GM12864 (cell line): ENCODE results near the gene SSR2.
A peak's percentile ranks its signal among the peaks of the same experiment; 100 is the strongest.
"Not testable (repeated sequence)": the region's sequence is repeated elsewhere in the genome, so short reads cannot be mapped to it uniquely, and the experiment has no call there.

Source experiments
- DNase-seq: peaks from one replicate; pipeline ENCODE4 v3.0.0-alpha.2; 2011; ENCODE audit warnings: low read depth
- H3K4me3 ChIP-seq: 2 replicates; pipeline ENCODE4 v1.5.1; 2011; ENCODE audit warnings: mild to moderate bottlenecking, low read depth, low read length, control low read depth
- TF ChIP-seq, protein P1 (sequence below): IDR thresholded peaks from 2 replicates; pipeline ENCODE4 v1.5.1; 2011; ENCODE audit warnings: low read depth, mild to moderate bottlenecking, moderate library complexity, low read length, control low read depth, inconsistent platforms; ENCODE audit errors: missing control alignments

Gene SSR2

DNA sequence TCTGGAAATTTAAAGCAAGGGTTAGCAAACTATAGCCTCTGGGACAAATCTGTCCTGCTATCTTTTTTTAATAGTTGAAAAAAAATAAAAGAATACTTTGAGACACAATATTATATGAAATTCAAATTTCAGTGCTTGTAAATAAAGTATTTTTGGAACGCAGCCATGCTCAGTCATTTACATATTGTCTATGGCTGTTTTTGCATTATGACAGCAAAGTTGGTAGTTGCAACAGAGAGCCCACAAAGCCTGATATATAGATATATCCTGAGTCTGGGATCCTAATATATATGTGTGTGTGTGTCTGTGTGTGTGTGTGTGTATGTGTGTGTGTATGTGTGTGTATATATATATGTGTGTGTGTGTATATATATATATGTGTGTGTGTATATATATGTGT lies 20.8 kb downstream of the SSR2 start:
- no peak for DNase-seq
- no peak overlapping the region for H3K4me3 ChIP-seq
- TF ChIP-seq, protein P1, sequence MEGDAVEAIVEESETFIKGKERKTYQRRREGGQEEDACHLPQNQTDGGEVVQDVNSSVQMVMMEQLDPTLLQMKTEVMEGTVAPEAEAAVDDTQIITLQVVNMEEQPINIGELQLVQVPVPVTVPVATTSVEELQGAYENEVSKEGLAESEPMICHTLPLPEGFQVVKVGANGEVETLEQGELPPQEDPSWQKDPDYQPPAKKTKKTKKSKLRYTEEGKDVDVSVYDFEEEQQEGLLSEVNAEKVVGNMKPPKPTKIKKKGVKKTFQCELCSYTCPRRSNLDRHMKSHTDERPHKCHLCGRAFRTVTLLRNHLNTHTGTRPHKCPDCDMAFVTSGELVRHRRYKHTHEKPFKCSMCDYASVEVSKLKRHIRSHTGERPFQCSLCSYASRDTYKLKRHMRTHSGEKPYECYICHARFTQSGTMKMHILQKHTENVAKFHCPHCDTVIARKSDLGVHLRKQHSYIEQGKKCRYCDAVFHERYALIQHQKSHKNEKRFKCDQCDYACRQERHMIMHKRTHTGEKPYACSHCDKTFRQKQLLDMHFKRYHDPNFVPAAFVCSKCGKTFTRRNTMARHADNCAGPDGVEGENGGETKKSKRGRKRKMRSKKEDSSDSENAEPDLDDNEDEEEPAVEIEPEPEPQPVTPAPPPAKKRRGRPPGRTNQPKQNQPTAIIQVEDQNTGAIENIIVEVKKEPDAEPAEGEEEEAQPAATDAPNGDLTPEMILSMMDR, result no peak

DNA sequence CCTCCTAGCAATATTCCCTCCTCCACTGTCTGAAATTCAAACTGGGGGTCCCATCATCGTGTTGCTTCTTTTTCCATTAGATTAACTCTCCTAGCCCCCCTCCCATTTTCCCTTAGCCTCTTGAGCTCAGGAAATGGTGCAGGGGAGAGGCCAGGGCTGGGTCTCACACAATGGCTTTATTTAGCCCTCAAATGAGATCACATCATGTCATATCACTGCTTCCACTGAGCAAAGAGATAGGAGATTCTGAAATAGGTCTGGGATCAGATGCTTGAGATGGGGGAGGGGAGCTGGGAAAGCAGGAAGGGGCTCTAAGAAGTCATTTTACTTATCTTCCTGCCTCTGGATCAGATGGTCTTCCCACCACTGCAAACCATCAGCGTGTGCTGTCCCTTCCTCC lies 24.6 kb downstream of the SSR2 start:
- H3K4me3 ChIP-seq, result no peak overlapping the region
- no peak for DNase-seq
- TF ChIP-seq, protein P1, result no peak

DNA sequence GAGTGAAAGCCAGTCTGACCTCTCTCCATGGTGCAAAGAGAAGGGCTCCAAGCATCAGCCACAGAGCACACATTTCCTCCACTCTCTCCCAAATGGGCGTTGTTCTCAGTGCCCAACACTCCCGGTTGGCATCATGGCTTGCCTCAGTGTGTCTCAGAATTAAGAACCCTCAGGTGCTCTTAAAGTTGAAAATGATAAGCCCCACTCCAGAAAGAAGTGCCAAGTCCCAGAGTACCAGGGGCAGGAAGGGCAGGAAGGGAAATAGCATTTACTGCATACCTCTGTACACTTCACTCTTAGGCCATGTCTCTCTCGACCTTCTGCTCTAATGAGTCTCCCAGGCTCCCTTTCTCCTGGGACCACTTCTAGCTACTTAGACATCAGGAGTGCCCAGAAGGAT lies 27.2 kb downstream of the SSR2 start:
- H3K4me3 ChIP-seq, result no peak overlapping the region
- TF ChIP-seq, protein P1, result no peak
- DNase-seq, result no peak

- DNase-seq, result no peak
- H3K4me3 ChIP-seq, result no peak overlapping the region
- TF ChIP-seq, protein P1, result no peak
Observed at GRCh38 chr1:155990005-155990739, 30.6 kb downstream of the SSR2 start.

DNA sequence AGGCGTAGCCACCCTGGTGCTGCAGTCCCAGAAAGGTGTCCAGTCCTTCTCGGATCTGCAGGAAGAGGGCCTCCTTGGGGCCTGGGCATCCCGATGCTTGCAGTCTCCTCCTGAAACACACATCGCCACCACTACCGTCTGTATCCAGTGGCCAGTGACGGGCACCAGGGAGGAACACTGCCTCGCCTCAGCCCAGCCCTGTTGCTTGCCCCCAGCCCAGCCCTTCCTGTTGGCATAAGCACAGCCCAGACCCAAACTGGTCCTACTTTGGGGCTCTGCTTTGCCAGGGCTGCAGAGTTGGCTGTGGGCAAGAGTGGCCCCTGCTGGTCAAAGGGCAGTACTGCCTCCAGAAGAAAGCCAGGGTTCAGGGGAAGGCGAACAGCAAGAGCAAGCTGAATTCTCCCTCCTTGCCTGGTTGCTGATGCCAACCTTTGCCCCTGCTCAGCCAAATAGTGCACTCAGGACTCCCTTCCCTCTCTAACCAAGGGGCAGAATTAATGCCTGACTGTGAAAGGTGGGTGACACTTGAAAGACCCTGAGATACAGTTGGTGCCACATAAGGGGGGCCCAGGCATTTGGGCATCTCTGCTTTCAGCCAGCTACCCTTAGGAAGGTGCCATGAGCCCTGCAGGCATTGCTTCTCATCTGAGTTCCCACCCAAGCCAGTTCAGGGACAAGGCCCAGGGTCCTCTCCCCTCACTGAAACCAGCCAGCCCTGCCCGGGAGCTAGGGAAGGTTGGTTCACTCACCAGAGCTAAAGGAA lies 31.3 kb downstream of the SSR2 start:
- DNase-seq, result no peak
- TF ChIP-seq, protein P1, result peak; percentile 99
- H3K4me3 ChIP-seq, result no peak overlapping the region

- H3K4me3 ChIP-seq, DNase-seq: not testable (repeated sequence)
Observed at GRCh38 chr1:155984903-155985645, 35.7 kb downstream of the SSR2 start.

DNA sequence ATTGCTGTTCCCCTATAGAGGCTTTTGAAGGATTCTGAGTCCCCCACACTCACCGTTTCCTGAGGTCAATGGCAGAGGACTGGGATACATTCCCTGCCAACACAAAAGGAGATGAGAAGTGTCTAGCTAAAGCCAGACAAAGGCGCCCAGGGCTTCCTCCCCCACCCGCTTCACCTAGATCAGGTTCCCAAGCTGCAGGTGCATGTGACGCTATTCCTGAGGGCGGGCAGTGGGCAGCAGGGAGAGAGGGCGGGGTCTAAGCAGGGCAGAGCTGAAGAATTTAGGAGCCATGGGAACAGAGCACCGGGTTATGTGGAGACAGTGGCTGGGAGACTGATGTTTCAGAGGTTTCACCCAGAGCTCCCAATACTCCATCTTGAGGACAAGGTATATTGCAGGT lies 36.4 kb downstream of the SSR2 start:
- TF ChIP-seq, protein P1, result no peak
- H3K4me3 ChIP-seq, result no peak overlapping the region
- DNase-seq, result no peak
